Measurements from ENCODE around the gene DHX35. TPM values are rescaled to one million over a fixed set of nuclear protein-coding genes. Genes with fewer than 3 reads are reported as not detected.
"Not testable (repeated sequence)": the region's sequence is repeated elsewhere in the genome, so short reads cannot be mapped to it uniquely, and the experiment has no call there.

Gene DHX35
- total RNA-seq, 3 donors from 2014 or later (not counting 1 experiment from before 2014, with no cell fraction given) = 8.8 to 11.4 (median 10.2) TPM

GRCh38 chr20:38990728-38991127 lies 28.6 kb downstream of the DHX35 start:
- Mint-ChIP-seq H3K27ac (no peak overlapping the region), H3K27me3 (ENCODE audit: low read depth in 2 of 2) (no peaks in the 10 kb centered on the region), H3K4me1 (peaks cover 0 to 5% of the 10 kb centered on the region in 2 donors), H3K36me3 (peaks cover 8% of the 10 kb centered on the region), H3K9me3 (no peaks in the 10 kb centered on the region), H3K4me3 (no peak overlapping the region)
- no peak for TF ChIP-seq CTCF (IDR thresholded peaks at IDR 0.05)
- H3K4me3 ChIP-seq (ENCODE audit: low read length) = no peak overlapping the region
- H3K27me3 ChIP-seq (ENCODE audit: control insufficient read depth, insufficient read depth, low read length) = no peaks in the 10 kb centered on the region
- H3K27ac ChIP-seq (ENCODE audit: low read length) = no peak overlapping the region
- no peaks in the 10 kb centered on the region for H3K4me1 ChIP-seq (ENCODE audit: control insufficient read depth, insufficient read depth, low read length)
- intact Hi-C loops (cut with micrococcal nuclease) = no loop called here
- peaks cover 26% of the 10 kb centered on the region for H3K36me3 ChIP-seq (ENCODE audit: control insufficient read depth, insufficient read depth, low read length)
- no CpG with 5 or more reads among the region's 1 CpG for WGBS (ENCODE audit: insufficient coverage)
- ATAC-seq = no peak
- no peak for DNase-seq
- no peaks in the 10 kb centered on the region for H3K9me3 ChIP-seq (ENCODE audit: control insufficient read depth, insufficient read depth, low read length)

GRCh38 chr20:38991814-38992704 lies 29.9 kb downstream of the DHX35 start:
- no peak for TF ChIP-seq CTCF (IDR thresholded peaks at IDR 0.05)

GRCh38 chr20:38995536-38996044 lies 33.4 kb downstream of the DHX35 start:
- H3K4me1 Mint-ChIP-seq = peaks cover 0 to 15% of the 10 kb centered on the region in 2 donors
- peaks cover 11% of the 10 kb centered on the region for H3K36me3 Mint-ChIP-seq
- intact Hi-C loops (cut with micrococcal nuclease) = no loop called here
- H3K9me3 Mint-ChIP-seq = no peaks in the 10 kb centered on the region
- no peak overlapping the region for H3K27ac Mint-ChIP-seq
- Histone ChIP-seq H3K36me3 (ENCODE audit: control insufficient read depth, insufficient read depth, low read length) (peaks cover 38% of the 10 kb centered on the region), H3K27ac (ENCODE audit: low read length) (no peak overlapping the region), H3K9me3 (ENCODE audit: control insufficient read depth, insufficient read depth, low read length) (no peaks in the 10 kb centered on the region), H3K27me3 (ENCODE audit: control insufficient read depth, insufficient read depth, low read length) (no peaks in the 10 kb centered on the region), H3K4me3 (ENCODE audit: low read length) (no peak overlapping the region), H3K4me1 (ENCODE audit: control insufficient read depth, insufficient read depth, low read length) (no peaks in the 10 kb centered on the region)
- DNase-seq (no peak), ATAC-seq (no peak)
- 96% methylated on average over 3 of the region's 3 CpGs for WGBS (ENCODE audit: insufficient coverage)
- H3K27me3 Mint-ChIP-seq (ENCODE audit: low read depth in 2 of 2) = no peaks in the 10 kb centered on the region
- no peak for TF ChIP-seq CTCF (IDR thresholded peaks at IDR 0.05)
- no peak overlapping the region for H3K4me3 Mint-ChIP-seq

More at GRCh38 chr20:38991814-38992704, 29.9 kb downstream of the DHX35 start:
- H3K9me3 ChIP-seq (ENCODE audit: control insufficient read depth, insufficient read depth, low read length) = no peaks in the 10 kb centered on the region
- intact Hi-C loops (cut with micrococcal nuclease) = no loop called here
- no peak overlapping the region for H3K4me3 Mint-ChIP-seq
- H3K4me1 Mint-ChIP-seq = peaks cover 0 to 5% of the 10 kb centered on the region in 2 donors
- H3K27me3 ChIP-seq (ENCODE audit: control insufficient read depth, insufficient read depth, low read length) = no peaks in the 10 kb centered on the region
- peaks cover 34% of the 10 kb centered on the region for H3K36me3 ChIP-seq (ENCODE audit: control insufficient read depth, insufficient read depth, low read length)
- H3K27me3 Mint-ChIP-seq (ENCODE audit: low read depth in 2 of 2) = no peaks in the 10 kb centered on the region
- H3K4me3 ChIP-seq (ENCODE audit: low read length) = no peak overlapping the region
- DNase-seq (no peak), ATAC-seq (no peak)
- no peaks in the 10 kb centered on the region for H3K9me3 Mint-ChIP-seq
- no peak overlapping the region for H3K27ac ChIP-seq (ENCODE audit: low read length)
- no peak overlapping the region for H3K27ac Mint-ChIP-seq
- H3K36me3 Mint-ChIP-seq = peaks cover 8% of the 10 kb centered on the region
- 86% methylated on average over 4 of the region's 5 CpGs for WGBS (ENCODE audit: insufficient coverage)
- H3K4me1 ChIP-seq (ENCODE audit: control insufficient read depth, insufficient read depth, low read length) = no peaks in the 10 kb centered on the region

GRCh38 chr20:38996866-38997265 lies 34.7 kb downstream of the DHX35 start:
- H3K27me3 ChIP-seq (ENCODE audit: control insufficient read depth, insufficient read depth, low read length); ATAC-seq; H3K27ac Mint-ChIP-seq; H3K4me3 Mint-ChIP-seq; H3K27ac ChIP-seq (ENCODE audit: low read length); H3K9me3 Mint-ChIP-seq; H3K27me3 Mint-ChIP-seq (ENCODE audit: low read depth in 2 of 2); H3K4me3 ChIP-seq (ENCODE audit: low read length); H3K4me1 ChIP-seq (ENCODE audit: control insufficient read depth, insufficient read depth, low read length); intact Hi-C loops (cut with micrococcal nuclease); H3K9me3 ChIP-seq (ENCODE audit: control insufficient read depth, insufficient read depth, low read length); DNase-seq: not testable (repeated sequence)
- Mint-ChIP-seq H3K36me3 (peaks cover 11% of the 10 kb centered on the region), H3K4me1 (peaks cover 0 to 15% of the 10 kb centered on the region in 2 donors)
- peaks cover 45% of the 10 kb centered on the region for H3K36me3 ChIP-seq (ENCODE audit: control insufficient read depth, insufficient read depth, low read length)
- WGBS (ENCODE audit: insufficient coverage) = 100% methylated on average over 1 of the region's 1 CpG

Measured in natural killer cell (primary cell).